CD4-positive, alpha-beta T cell treated with Interleukin-4 for 4 hours (primary cell): ENCODE data around the gene PBX1.

Experiments
- DNase-seq: peaks from one replicate; pipeline ENCODE4 v3.0.0-alpha.2; 2020

The PBX1 gene

DNA sequence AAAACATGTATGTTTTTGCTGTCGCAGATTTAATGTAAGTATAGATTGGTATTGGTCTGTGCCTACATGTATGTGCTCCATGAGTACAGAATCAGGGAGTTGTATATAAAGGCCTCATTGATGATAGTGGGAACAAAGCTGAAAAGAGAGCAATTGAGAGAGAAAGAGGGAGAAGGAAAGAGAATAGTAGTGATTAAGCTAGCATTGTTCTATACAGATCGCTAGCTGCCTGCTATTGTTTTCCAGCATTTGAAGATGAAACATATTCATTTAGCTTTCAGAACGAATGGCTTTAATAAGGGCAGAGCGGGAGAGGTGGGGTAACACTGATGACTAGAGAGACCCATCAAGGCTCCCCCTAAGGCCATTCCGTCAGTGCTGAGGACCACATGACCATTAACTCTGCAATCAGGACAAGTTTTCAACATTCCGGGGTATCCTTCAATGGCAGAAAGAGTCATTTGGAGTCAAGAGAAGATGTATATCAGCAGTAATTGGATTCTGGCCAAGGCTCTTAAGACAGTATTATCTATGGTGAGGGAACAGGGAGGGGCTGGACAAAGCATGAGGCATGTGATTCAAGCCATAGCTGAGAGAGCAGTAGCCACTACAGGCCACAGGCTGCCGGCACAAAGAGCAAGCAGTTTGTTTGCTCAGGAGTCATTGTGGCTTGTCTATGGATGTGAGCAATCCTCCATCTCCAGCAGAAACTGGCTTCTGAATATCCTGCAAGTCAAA is 176.5 kb downstream of the PBX1 start:
- no peak for DNase-seq

DNA sequence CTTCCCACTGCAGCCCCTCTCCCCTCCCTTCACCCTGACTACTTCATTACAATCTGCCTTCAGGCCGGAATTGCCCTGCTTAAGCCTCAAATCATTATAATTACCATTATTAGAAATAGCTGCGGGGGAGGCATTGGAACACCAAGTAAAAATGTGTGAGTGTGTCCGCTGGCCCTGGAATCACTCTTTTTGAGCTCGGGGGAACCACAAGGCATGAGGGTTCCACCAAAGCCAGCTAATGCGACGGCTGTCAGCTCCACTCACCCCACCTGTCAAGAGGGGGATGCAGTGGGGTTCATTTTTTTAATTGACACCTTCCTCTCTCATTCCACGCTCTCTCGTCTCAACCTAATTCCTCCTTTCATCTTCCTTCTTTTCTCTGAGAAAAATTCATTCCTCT is 177.2 kb downstream of the PBX1 start:
- no peak for DNase-seq

DNA sequence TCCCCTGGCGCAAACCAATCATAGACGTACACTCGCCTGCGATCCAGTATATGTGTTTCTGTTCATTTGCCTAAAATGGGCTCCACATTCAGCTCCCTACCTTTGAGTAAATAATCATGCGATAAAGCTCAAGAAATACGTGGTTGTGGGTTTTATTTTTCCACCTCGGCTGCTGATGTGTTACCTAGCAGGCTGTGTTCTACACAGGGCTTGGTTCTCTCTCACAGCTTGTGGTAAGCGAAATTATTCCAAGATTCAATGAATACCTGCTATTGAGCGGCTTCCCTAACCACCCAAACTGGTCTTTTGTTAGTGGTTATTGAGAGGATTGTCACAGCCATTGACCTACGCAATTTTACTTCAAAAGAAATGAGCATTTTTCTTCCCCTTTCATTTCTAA is 180.2 kb downstream of the PBX1 start:
- no peak for DNase-seq

DNA sequence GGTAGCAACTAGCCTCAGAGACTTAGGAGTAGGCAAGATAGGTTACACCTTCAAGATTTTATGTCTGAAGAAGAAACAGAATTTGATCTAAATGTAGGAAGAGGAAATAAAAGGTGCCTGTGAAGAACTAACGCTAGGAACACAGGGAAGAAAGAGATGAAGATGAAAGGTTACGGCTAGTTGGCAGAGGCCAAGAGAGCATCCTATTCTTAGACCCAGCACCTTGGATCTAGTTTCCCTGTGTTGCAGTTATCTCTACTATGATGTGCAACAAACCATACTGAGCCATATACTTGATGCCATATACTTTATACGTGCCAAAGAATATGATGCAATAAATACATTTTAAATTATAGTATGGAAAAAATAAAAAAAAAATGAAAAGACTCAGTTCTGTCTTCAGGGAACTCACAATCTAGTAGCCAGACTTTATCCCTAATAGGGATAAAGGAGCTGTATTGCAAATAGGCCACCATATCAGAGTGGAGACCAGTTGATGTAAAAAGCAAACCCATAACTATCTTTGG is 181.1 kb downstream of the PBX1 start:
- no peak for DNase-seq

DNA sequence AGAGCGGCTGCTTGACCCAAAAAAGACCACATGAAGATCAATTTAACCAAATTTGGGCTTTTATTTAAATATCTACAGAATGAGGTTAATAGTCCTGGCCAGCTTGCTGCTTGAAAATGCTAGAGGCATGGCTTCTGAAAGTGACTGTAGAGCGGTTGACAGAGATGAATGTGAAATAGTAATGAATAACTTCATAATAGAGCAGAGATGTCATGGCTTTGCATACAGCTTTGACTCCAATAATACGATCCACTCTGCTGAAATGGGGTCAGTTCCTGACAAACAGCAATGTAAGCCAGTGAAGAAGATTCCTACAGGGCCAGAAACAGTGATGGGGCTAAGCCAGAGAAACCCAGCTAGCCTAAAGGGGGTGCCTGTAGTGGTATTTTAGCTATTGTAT is 183.8 kb downstream of the PBX1 start:
- no peak for DNase-seq

DNA sequence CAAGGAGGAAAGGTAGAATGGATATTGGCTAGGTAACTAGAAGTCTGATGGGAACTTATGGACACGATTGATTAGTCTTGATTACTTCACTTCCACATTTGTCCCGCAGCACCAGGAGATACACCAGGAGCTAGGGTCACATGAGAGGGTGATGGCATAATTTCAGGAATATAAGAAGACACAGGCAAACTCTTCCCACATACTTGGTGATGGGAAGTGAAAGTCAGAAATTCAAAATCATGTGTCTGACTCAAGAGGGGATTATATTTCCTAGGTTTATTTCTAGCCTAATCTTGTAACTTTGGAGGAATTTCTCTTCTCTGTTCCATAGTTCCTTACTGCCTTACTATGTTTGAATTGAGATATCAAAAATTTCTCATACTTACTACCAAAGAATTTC is 185.0 kb downstream of the PBX1 start:
- no peak for DNase-seq

DNA sequence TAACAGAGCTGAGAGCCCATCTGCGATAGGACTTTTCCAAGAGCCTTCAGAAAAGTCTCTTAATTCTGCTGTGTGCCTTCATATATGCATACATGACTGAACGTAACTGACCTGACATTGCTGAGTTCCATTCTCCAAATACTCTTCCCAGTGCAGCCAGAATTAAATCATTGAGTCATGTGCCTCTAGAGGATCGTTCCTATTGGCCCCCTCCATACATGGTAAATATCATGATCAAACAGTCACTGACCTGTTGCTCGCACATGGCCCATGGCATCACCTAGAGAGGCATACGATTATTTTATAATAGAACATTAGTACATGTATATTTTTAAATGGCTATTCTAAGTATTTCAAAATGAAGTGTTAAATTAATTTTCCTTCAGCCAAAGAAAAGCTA is 186.8 kb downstream of the PBX1 start:
- DNase-seq: no peak

DNA sequence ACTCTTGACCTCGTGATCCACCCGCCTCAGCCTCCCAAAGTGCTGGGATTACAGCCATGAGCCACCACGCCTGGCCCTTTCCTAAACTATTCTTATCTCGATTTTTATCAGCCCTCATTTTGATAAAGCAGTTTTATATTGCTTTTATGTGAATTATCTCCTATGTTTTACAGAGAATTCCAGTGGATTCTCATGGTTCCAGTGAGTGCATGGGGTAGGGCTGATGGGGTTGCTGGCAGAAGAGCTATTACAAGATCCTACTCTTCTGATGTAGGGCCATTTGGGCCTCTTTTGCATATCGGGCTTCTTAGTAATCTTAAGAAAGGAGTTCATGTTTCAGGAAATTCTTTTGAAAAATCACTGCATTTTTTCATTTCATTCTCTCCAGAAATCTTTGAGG is 187.6 kb downstream of the PBX1 start:
- DNase-seq: no peak

DNA sequence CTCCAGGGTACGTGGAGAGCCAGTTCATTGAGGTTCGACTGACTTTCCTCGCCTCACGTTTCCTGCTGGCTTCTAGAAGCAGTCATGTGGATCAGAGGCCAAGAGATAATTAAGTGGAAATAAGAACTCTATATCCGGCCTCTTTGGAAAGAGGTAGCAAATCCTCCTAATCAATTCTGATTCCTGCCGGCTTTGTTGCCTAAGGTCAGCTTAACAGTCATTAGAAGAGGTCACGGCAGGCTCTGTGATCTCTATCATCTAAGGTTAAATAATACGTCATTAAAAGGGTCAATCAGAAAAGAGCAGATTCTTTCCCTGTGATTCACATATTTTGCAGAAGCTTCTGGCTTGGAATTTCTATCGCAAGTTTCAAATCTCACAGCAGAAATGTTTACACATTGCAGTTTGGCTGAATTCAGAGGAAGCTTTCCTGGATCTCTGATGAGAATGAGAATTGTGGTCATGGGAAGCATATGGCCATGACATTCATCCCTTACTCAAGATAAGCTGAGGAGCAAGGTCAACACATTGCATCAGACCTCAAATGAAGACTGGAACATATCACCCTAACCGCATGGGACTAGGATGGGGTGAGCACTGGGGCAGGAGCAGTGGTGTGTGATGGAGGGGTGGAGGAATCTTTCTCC is 189.4 kb downstream of the PBX1 start:
- DNase-seq: no peak

DNA sequence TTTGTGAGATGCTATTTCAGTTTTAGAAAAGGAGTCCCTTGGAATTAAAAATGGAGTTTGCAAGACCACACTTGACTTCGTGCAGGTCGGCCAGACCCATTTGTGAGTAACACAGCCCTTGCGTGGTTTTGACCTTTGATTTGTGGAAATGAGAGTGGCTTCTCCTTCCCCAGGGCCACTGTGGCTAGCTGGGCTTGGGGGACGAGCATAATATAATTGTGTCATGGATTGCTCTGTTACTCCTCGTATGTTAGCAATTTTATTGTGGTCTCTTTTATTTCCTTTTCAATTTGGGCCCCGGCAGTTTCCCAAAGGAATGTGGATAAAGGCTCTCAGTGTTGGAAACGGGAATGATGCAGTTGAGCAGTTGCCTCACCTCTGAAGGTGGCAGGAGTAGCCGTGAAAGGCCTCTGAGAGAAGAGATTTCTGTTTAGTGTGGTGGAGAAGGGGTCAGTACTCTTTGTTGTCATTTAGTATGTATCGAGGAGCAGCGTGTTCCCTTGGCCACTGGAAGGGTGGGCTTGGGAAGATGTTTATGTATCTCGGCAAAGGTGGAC is 194.6 kb downstream of the PBX1 start:
- DNase-seq: no peak

DNA sequence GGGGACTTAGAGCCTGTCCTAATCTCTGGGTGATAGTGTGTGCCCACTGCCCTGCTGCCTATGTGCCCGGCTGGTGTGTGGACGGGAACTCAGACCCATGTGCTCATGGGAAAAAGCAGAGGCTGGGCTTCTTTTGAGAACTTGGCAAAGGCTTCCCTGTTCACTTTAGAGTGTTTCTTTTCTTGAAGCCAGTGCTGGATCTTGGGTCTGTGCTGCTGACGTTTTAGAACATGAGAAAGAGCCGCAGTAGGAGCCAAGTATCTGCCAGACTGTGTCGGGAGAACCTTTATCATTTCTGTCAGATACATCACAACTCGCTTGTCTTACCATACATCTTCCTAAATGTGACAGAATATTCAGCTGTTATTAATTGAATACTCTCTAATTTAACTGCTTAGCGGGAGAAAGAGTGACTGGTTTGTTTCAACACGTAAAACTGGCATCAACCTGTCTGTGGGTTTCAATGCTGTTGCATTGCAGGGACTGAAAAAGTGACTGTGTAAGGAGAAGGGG is 195.2 kb downstream of the PBX1 start:
- DNase-seq: no peak

DNA sequence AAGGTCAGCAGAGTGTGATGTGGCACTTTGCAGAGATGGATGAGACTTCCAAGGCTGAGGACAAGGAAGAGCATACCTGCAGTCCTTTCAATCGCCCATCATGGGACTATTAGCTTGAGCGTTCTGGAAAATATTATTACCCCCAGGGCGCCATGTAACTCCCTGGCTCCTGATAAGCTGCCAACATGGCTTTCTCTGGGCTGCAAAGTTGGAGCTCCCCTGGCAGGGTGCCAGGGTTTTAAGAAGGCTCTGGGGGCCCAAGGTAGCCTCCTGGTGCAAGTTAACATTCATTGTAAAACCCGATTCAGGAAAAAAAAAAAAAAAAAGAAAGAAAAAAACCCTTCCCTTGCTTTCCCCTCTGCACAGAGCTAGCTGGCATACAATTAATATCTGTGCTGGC is 196.7 kb downstream of the PBX1 start:
- no peak for DNase-seq

DNA sequence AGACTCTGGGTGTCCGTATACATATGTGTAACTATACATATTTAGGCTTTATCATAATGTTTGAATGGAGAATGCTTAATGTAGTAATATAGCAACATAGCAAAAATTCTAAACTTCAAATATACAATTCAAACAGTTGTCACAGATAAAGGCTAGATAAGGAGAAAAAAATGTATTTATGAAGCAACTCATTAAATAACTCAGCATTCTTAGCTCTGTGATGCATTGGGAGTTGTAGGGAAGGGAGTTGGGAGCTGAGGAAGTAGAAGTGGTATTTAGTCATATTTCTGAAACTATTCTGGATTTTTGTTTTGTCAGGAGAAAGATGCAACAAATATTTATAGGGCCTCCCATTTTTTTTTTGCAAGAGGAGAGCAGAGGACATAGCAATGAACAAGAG is 197.8 kb downstream of the PBX1 start:
- no peak for DNase-seq

DNA sequence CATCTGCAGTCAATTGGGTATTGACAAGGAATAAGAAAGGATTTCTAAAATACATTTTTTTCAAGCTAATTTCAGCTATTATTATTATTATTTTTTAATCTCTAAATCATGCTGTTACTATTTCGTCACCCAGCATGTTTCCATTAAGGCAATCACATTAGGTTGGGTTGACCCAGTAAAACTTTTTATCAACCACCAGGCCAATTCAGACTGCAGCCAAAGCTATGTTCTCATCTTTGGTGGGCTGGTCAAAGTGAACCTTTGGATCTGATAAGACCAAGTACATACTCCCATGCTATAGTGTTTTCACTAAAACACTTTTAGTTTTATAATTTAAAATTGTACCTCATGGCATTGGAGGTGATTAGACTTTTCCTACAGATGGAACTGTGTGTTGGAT is 198.6 kb downstream of the PBX1 start:
- no peak for DNase-seq

DNA sequence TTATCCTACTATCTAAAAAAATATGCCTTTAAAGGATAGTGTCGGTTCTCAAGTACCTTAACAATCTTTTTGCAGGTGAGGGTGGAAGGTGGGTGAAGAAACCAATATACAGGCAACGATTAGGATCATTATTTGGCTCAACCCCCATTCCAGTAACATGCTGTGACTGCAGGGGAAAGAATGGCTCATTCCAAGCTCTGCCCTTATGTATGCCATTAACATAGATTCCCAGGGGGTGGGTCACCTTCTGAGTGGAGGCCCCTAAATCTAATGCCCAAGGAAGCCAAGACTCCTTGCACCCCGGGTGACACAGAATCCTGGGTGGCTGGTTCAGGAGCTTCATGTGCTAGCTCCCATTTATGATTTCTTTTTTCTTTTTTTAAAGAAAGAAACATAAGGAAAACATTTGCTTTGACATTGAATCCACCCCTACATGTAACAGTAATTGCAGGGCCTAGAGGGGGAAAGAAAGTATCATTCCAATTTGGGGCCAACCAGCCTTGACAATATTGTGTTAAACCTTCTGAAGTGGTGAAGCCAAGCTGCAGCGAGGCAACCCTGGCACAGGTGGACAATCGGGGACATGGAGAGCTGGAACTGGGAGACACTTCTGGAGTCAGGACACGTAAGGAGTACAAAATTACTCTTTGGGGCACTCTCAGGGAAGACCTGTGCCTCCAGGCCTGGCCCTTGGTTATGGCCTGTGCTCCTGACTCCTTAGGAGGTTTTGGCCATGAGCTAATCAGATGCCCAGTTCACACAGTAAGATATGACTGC is 200.3 kb downstream of the PBX1 start:
- no peak for DNase-seq

DNA sequence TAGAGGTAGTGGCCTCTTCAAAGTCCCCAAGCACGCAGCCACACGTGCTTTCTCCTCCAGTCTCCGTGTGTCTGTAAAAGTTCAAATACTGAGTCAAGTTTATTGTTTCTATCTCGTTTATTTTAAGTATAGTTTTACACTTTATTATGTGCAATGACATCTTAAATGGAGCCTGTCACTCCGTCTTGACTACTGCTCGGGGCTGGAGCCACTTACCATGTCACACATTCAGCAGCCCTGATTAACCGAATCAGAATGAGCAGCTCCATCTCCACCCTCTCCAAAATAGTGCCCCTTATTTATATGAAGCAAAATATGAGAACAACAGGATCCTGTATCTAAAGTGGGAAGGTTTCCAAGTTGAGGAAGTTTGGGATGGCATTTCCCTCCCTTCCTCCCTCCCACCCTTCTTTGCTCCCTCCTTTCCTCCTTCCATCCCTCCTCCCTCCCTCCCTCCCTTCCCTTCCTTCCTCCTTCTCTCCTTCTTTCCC is 201.0 kb downstream of the PBX1 start:
- DNase-seq: no peak

DNA sequence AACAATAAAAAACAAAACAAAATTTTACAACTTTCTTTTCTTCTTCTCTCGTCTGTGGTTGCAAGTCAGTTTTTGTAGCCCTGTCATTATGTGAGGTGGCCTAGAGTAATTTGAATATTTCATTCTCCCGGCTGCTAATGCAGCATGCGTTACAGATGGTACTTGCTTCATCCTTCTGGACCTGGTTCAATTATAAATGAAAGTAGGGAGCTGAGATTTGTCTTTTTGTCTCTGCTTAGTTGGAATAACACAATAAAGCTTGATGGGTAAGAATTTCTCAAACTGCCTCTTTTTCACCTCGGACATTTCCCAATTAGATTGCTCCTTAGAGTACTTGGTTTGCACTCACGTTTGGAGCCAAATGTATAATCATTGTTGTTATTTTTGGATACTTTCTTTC is 201.6 kb downstream of the PBX1 start:
- no peak for DNase-seq

DNA sequence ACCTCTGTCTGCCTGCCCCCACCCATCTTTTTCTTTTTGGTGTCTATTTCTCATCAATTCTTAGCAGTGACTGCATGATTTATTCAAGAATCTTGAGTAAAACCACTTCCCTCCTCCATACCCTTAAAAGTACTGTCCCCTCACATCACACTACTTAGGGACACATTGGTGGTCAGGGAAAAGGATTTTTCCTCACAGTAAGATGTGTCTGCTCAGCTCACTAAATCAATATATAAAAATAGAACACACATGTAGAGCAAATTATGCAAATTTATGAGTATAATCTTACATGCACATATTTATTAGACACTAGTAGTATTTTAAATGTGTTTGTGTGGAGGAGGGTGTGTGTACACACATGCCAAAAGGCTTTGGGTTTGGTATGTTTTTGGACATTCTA is 202.0 kb downstream of the PBX1 start:
- DNase-seq: no peak

DNA sequence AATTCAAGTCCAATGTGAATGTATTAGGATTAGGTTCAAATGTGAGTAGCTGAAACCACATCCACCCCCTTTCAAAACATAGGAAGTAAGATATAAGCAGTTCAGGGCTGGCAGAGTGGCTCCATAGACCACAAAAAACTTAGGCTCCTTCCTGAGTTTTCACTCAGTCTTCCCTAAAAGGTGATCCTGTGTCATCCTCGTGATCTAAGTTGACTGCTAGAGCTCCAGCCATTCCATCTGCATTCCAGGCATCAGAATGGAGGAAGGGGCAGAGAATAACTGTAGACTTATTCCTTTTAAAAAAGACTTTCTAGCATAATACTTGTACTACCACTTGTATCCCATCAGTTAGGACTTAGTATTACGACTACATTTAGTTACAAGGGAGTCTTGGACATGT is 204.1 kb downstream of the PBX1 start:
- DNase-seq: no peak

DNA sequence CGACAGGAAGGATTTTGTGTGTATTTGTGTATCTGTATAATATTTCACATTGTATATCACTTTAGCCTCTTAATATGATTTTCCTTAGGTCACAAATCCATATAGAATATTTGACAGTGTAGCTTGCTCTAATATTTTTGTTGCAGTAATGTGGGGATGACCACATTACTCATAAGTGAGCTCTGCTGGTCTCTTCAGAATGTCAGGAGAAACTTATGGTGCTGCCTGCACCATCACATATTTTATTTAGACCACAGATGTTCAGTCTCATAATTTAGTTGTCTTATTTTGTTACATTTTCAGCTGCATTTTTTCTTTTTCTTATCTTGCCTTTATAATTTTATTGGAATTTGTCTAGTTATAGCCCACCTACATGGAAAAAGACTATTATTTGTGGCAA is 205.3 kb downstream of the PBX1 start:
- no peak for DNase-seq

DNA sequence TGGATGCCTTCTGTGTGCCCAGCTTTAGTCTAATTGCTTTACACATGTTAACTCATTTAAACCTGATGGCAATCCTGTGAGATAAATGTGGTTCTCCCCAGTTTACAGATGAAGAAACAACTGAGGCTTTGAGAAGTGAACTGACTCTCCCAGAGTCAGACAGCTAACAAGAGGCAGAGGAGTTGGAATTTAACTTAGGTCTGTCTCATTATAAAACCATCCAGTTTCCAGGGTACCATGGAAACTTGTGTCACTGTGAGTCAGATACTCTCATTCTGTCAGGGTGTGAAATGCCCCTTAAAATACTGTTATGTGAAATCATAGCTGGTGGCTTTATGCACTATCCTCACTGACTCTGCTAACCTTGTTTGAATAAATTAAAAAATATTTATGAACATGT is 206.6 kb downstream of the PBX1 start:
- no peak for DNase-seq

DNA sequence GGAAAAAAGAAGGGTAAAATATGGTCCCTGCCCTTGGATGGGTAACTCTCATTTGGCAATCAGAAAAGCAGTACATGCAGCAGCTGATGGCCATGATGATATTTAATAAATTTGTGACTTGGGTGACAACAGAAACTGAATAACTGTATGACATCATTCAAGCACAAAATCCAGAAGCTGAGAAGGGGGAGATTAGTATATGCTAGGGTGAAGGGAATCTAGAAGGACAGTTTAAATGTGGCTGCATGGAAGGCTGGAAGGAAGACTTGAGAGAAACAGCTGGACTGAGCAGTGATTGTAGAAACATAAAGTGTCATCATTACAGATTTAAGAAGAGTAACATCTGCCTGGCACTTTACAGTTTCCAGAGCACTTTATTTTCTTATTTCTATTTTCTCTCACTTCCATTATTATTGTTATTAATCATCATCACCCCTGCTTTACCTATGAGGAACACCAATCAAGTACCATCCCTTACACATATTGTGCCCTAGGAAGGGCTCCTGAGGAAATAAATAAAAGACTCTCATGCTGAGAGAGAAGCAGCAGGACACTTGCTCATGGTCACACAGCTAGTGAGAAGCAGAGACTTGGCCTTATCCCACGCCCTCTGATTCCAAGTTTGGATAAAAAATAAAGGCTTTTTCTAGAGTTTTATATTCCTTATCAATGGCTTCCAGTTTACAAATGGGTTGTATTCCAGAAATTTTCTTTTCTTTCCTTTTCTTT is 207.2 kb downstream of the PBX1 start:
- no peak for DNase-seq
